CD14-positive monocyte (primary cell): Measurements from ENCODE around the gene KAT2B. TPM values are rescaled to one million over a fixed set of nuclear protein-coding genes. Genes with fewer than 3 reads are reported as not detected.

Experiments used
- DNase-seq, 3 donors: peaks; one replicate each; pipeline ENCODE4 v3.0.0-alpha.2; 2011 to 2022
- H2AFZ ChIP-seq: 2 replicates; pipeline ENCODE4 v1.6.0; 2012; ENCODE audit warnings: mild to moderate bottlenecking, low read depth, low read length, inconsistent platforms; ENCODE audit not compliant: insufficient read depth, poor library complexity, severe bottlenecking
- H3K27ac ChIP-seq, 2 donors: 1 replicate in 1 of 2; 2 replicates in 1 of 2; pipeline ENCODE4 v1.5.1; 2012 to 2013; ENCODE audit warnings: low read length in 2 of 2, control low read depth in 1 of 2, inconsistent platforms in 1 of 2, low read depth in 1 of 2, mild to moderate bottlenecking in 1 of 2
- H3K27me3 ChIP-seq, 2 donors: one replicate each; pipeline versions ENCODE4 v1.6.0 to v1.6.1; 2011 to 2013; ENCODE audit warnings: low read length in 2 of 2; ENCODE audit not compliant: control insufficient read depth in 2 of 2, insufficient read depth in 2 of 2
- H3K36me3 ChIP-seq, 2 donors: replicated peaks in 1 of 2; 1 replicate in 1 of 2; 2 replicates in 1 of 2; pipeline versions ENCODE4 v1.5.1 to v1.6.1; 2012 to 2013; ENCODE audit warnings: low read length in 2 of 2, control low read depth in 1 of 2, inconsistent platforms in 1 of 2, mild to moderate bottlenecking in 1 of 2; ENCODE audit not compliant: insufficient read depth in 2 of 2, control insufficient read depth in 1 of 2
- H3K4me1 ChIP-seq, 2 donors: 1 replicate in 1 of 2; 2 replicates in 1 of 2; pipeline versions ENCODE4 v1.5.1 to v1.6.1; 2012 to 2013; ENCODE audit warnings: low read length in 2 of 2, control low read depth in 1 of 2, inconsistent platforms in 1 of 2, mild to moderate bottlenecking in 1 of 2, moderate library complexity in 1 of 2; ENCODE audit not compliant: insufficient read depth in 2 of 2, control insufficient read depth in 1 of 2
- H3K4me2 ChIP-seq: replicated peaks from 2 replicates; pipeline ENCODE3; 2012; ENCODE audit warnings: low read length, moderate library complexity, mild to moderate bottlenecking; ENCODE audit not compliant: poor library complexity, severe bottlenecking; ENCODE audit errors: extremely low read depth
- H3K4me3 ChIP-seq, 3 experiments: fragments of 200-600 bp in 1 of 3; sonication (generic) in 1 of 3; replicated peaks in 1 of 3; 1 replicate in 2 of 3; 2 replicates in 1 of 3; pipeline ENCODE4 v1.5.1; 2011 to 2013; ENCODE audit warnings: low read length in 3 of 3, mild to moderate bottlenecking in 3 of 3, control low read depth in 2 of 3, low read depth in 2 of 3, inconsistent platforms in 1 of 3, moderate library complexity in 1 of 3
- H3K79me2 ChIP-seq: 2 replicates; pipeline ENCODE4 v1.6.0; 2012; ENCODE audit warnings: mild to moderate bottlenecking, control low read depth, inconsistent platforms, low read length, moderate library complexity; ENCODE audit not compliant: insufficient read depth
- H3K9ac ChIP-seq: 2 replicates; pipeline ENCODE4 v1.6.0; 2017; ENCODE audit warnings: low read length, mild to moderate bottlenecking; ENCODE audit not compliant: insufficient read depth, poor library complexity, severe bottlenecking
- H3K9me3 ChIP-seq, 2 donors: replicated peaks in 1 of 2; 1 replicate in 1 of 2; 2 replicates in 1 of 2; pipeline versions ENCODE4 v1.5.1 to v1.6.1; 2012 to 2013; ENCODE audit warnings: low read length in 2 of 2, control low read depth in 1 of 2; ENCODE audit not compliant: control insufficient read depth in 1 of 2, insufficient read depth in 1 of 2
- H4K20me1 ChIP-seq: 2 replicates; pipeline ENCODE4 v1.6.0; 2012; ENCODE audit warnings: mild to moderate bottlenecking, low read length, control low read depth, moderate library complexity; ENCODE audit not compliant: insufficient read depth
- H3K27ac Mint-ChIP-seq, 7 donors: one replicate each; pipeline ENCODE4 v1.8.0; 2020; ENCODE audit warnings: mild to moderate bottlenecking in 7 of 7, mixed read lengths in 7 of 7, moderate library complexity in 6 of 7, inconsistent platforms in 2 of 7
- H3K27me3 Mint-ChIP-seq, 3 donors: one replicate each; pipeline ENCODE4 v1.8.0; 2021 to 2022; ENCODE audit warnings: low read depth in 3 of 3, mild to moderate bottlenecking in 3 of 3, mixed read lengths in 3 of 3, moderate library complexity in 3 of 3, inconsistent platforms in 1 of 3
- H3K36me3 Mint-ChIP-seq, 2 donors: one replicate each; pipeline ENCODE4 v1.8.0; 2020; ENCODE audit warnings: mixed read lengths in 2 of 2, inconsistent platforms in 1 of 2, mild to moderate bottlenecking in 1 of 2
- H3K4me1 Mint-ChIP-seq: one replicate; pipeline ENCODE4 v1.8.0; 2020; ENCODE audit warnings: mild to moderate bottlenecking, mixed read lengths
- H3K4me3 Mint-ChIP-seq, 2 donors: one replicate each; pipeline ENCODE4 v1.8.0; 2020; ENCODE audit warnings: mild to moderate bottlenecking in 2 of 2, mixed read lengths in 2 of 2, moderate library complexity in 1 of 2
- H3K9me3 Mint-ChIP-seq, 7 donors: one replicate each; pipeline ENCODE4 v1.8.0; 2020 to 2022; ENCODE audit warnings: mixed read lengths in 7 of 7, mild to moderate bottlenecking in 6 of 7, moderate library complexity in 6 of 7, inconsistent platforms in 2 of 7
- CTCF ChIP-seq: fragments of 200-600 bp; IDR thresholded peaks from one replicate; pipeline ENCODE4 v1.8.0; 2022; ENCODE audit warnings: antibody characterized with exemption, mild to moderate bottlenecking
- WGBS: methylation state at CpG from one replicate; pipeline ENCODE4 v1.1.5; 2013; ENCODE audit warnings: missing lambda C conversion rate; ENCODE audit not compliant: insufficient coverage; 5-methylcytosine and 5-hydroxymethylcytosine counted together
- intact Hi-C, 2 donors: fragments of 100-400 bp; cut with micrococcal nuclease; formaldehyde crosslinking; loops; one replicate each; pipeline versions ENCODE4 v1.15.0 to v1.15.1; 2023
- polyA plus RNA-seq, 3 donors: library from polyadenylated mRNA; depleted of rRNA in 1 of 3; unstranded in 2 of 3; stranded (reverse) in 1 of 3; fragments of 300-500 nt in 2 of 3; fragments of >200 nt in 1 of 3; fragmentation: Illumina TruSeq in 2 of 3; gene quantifications; 1 replicate in 2 of 3; 2 replicates in 1 of 3; pipeline ENCODE4 v1.2.3, GENCODE V29; 2012 to 2021

KAT2B gene
- polyA plus RNA-seq, 3 donors = 2.7 to 14.6 (median 3.5) TPM

GRCh38 chr3:20055020-20055775, 15.0 kb downstream of the KAT2B start:
- Histone ChIP-seq H3K9ac (no peak overlapping the region), H3K4me3 (no peak overlapping the region), H3K36me3 (no peaks in the 10 kb centered on the region), H3K27ac (peak overlapping the region in 1 of 2 donors; percentile 70), H3K4me1 (peaks cover 22 to 41% of the 10 kb centered on the region in 2 donors), H2AFZ (no peak overlapping the region), H3K27me3 (no peaks in the 10 kb centered on the region), H3K79me2 (peaks cover 92% of the 10 kb centered on the region), H3K9me3 (no peaks in the 10 kb centered on the region), H3K4me2 (no peak overlapping the region), H4K20me1 (peaks cover 45% of the 10 kb centered on the region)
- H3K27ac Mint-ChIP-seq = no peak overlapping the region
- no peaks in the 10 kb centered on the region for H3K36me3 Mint-ChIP-seq
- peaks cover 0 to 2% (median 0%) of the 10 kb centered on the region in 7 donors for H3K9me3 Mint-ChIP-seq
- peak in 1 of 3 donors; percentile 42 for DNase-seq
- H3K4me1 Mint-ChIP-seq = peaks cover 21% of the 10 kb centered on the region
- peaks cover 0 to 4% (median 0%) of the 10 kb centered on the region in 3 donors for H3K27me3 Mint-ChIP-seq
- H3K4me3 Mint-ChIP-seq = no peak overlapping the region
- no peak for TF ChIP-seq CTCF
- intact Hi-C loops = no loop called here
- WGBS = 16% methylated on average over 5 of the region's 10 CpGs

GRCh38 chr3:20055842-20056241, 15.6 kb downstream of the KAT2B start:
- Mint-ChIP-seq H3K4me3 (no peak overlapping the region), H3K4me1 (peaks cover 27% of the 10 kb centered on the region), H3K36me3 (no peaks in the 10 kb centered on the region), H3K27ac (no peak overlapping the region), H3K27me3 (peaks cover 0 to 4% (median 0%) of the 10 kb centered on the region in 3 donors), H3K9me3 (peaks cover 0 to 2% (median 0%) of the 10 kb centered on the region in 7 donors)
- Histone ChIP-seq H3K27ac (no peak overlapping the region), H3K79me2 (peaks cover 92% of the 10 kb centered on the region), H3K27me3 (no peaks in the 10 kb centered on the region), H2AFZ (no peak overlapping the region), H4K20me1 (peaks cover 45% of the 10 kb centered on the region), H3K36me3 (no peaks in the 10 kb centered on the region), H3K9me3 (no peaks in the 10 kb centered on the region), H3K4me3 (no peak overlapping the region), H3K4me2 (no peak overlapping the region), H3K4me1 (peaks cover 29 to 47% of the 10 kb centered on the region in 2 donors), H3K9ac (no peak overlapping the region)
- intact Hi-C loops = no loop called here
- no peak for DNase-seq
- no peak for TF ChIP-seq CTCF
- WGBS = 93% methylated on average over 2 of the region's 3 CpGs
